Mucosa of rectum (tissue), 2 donors: ENCODE data around the gene SF3B1.
"Not testable (repeated sequence)": the region's sequence is repeated elsewhere in the genome, so short reads cannot be mapped to it uniquely, and the experiment has no call there.

ENCODE experiments used
- H3K27ac ChIP-seq, 2 donors: one replicate each; pipeline ENCODE4 v1.7.0; 2013; ENCODE audit warnings: inconsistent platforms in 2 of 2, low read depth in 2 of 2, low read length in 2 of 2
- H3K27me3 ChIP-seq, 2 donors: one replicate each; pipeline ENCODE4 v1.7.0; 2013; ENCODE audit warnings: low read length in 2 of 2; ENCODE audit not compliant: control insufficient read depth in 2 of 2, insufficient read depth in 2 of 2
- H3K36me3 ChIP-seq, 2 donors: one replicate each; pipeline ENCODE4 v1.7.0; 2013; ENCODE audit warnings: low read length in 2 of 2; ENCODE audit not compliant: control insufficient read depth in 2 of 2, insufficient read depth in 2 of 2
- H3K4me1 ChIP-seq, 2 donors: one replicate each; pipeline ENCODE4 v1.7.0; 2013; ENCODE audit warnings: low read length in 2 of 2, mild to moderate bottlenecking in 1 of 2; ENCODE audit not compliant: control insufficient read depth in 2 of 2, insufficient read depth in 2 of 2
- H3K4me3 ChIP-seq, 2 donors: one replicate each; pipeline ENCODE4 v1.7.0; 2013; ENCODE audit warnings: low read length in 2 of 2
- H3K9ac ChIP-seq, 2 donors: one replicate each; pipeline ENCODE4 v1.7.0; 2013; ENCODE audit warnings: low read length in 2 of 2, low read depth in 1 of 2, mild to moderate bottlenecking in 1 of 2
- H3K9me3 ChIP-seq, 2 donors: one replicate each; pipeline ENCODE4 v1.7.0; 2013; ENCODE audit warnings: low read length in 2 of 2; ENCODE audit not compliant: control insufficient read depth in 2 of 2
- donor health status: healthy.
- donor health status: Normal muscosa, but diverticular disease.

The SF3B1 gene, protein sequence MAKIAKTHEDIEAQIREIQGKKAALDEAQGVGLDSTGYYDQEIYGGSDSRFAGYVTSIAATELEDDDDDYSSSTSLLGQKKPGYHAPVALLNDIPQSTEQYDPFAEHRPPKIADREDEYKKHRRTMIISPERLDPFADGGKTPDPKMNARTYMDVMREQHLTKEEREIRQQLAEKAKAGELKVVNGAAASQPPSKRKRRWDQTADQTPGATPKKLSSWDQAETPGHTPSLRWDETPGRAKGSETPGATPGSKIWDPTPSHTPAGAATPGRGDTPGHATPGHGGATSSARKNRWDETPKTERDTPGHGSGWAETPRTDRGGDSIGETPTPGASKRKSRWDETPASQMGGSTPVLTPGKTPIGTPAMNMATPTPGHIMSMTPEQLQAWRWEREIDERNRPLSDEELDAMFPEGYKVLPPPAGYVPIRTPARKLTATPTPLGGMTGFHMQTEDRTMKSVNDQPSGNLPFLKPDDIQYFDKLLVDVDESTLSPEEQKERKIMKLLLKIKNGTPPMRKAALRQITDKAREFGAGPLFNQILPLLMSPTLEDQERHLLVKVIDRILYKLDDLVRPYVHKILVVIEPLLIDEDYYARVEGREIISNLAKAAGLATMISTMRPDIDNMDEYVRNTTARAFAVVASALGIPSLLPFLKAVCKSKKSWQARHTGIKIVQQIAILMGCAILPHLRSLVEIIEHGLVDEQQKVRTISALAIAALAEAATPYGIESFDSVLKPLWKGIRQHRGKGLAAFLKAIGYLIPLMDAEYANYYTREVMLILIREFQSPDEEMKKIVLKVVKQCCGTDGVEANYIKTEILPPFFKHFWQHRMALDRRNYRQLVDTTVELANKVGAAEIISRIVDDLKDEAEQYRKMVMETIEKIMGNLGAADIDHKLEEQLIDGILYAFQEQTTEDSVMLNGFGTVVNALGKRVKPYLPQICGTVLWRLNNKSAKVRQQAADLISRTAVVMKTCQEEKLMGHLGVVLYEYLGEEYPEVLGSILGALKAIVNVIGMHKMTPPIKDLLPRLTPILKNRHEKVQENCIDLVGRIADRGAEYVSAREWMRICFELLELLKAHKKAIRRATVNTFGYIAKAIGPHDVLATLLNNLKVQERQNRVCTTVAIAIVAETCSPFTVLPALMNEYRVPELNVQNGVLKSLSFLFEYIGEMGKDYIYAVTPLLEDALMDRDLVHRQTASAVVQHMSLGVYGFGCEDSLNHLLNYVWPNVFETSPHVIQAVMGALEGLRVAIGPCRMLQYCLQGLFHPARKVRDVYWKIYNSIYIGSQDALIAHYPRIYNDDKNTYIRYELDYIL

DNA sequence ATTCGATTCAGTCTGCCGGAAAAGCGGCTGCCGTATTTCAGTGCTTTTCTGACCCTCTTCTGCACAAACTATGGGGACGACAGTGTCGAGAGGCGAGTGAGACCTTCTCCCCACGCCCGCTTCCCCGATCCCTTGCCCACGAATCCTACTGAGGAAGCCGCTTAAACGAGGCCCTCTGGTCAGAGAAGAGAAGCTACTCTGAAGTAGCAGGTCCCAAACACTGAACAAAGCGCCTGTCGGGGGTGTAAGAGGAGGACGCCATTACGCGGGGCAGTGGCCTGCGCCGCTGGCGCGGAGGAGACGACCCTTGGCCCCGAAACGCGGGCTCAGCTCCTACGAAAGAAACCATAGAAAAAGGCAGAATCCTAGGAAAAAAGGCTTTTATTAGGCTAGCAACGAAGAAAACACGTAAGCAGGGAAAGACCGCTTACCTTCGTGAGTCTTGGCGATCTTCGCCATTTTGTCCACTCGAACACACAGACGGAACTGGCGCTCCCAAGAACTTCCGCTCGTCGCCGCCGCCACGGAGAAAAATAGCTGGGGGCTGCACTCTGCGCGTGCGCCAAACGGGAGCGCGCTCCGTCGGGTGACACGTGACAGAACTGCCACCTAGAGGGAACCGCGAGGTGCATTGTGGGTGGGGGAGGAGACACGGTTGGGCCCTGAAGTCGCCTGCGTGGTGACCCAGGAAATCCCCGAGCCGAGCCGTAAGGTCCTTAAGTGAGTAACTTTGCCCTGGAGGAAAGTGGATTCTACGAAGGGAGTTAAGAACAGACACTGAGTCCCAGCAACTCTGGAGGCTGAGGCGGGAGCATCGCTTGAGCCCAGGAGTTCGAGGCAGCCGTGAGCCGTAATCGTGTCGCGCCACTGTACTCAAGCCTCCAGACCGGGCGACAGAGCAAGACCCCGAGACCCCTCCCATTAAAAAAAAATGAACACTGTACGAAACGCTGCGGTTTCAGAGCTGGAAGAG, at the start of gene SF3B1:
Gene SF3B1 (minus strand): TSS at position 488 of the 973 bp plus-strand sequence. CDS start 29 bp downstream, at position 459.
- Histone ChIP-seq H3K27me3 (no peaks in the 10 kb centered on the region), H3K4me3 (peak within 1 kb of the TSS; percentile 97), H3K36me3 (peaks cover 0 to under 1% of the 10 kb centered on the region in 2 donors), H3K4me1 (peaks cover 15 to 25% of the 10 kb centered on the region in 2 donors), H3K27ac (peak within 1 kb of the TSS; percentile 98 to 99), H3K9me3 (no peaks in the 10 kb centered on the region), H3K9ac (peak within 1 kb of the TSS; percentile 98 to 100)

DNA sequence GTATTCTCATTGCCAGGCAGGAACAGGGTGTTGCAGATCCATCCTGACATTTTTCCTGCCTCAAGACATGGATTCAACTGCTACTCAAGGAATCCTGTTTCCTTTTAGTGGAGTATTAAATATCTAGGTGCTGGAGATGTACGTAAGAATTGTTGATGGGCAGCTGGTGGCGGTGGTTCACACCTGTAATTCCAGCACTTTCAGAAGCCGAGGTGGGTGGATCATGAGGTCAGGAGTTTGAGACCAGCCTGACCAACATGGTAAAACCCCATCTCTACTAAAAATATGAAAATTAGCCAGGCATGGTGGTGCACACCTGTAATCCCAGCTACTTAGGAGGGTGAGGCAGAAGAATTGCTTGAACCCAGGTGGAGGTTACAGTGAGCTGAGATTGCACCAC, 49.4 kb upstream of the SF3B1 start:
- H3K27me3 ChIP-seq, H3K9ac ChIP-seq, H3K9me3 ChIP-seq, H3K4me3 ChIP-seq, H3K4me1 ChIP-seq, H3K27ac ChIP-seq: not testable (repeated sequence)
- peaks cover 19 to 33% of the 10 kb centered on the region in 2 donors for H3K36me3 ChIP-seq

DNA sequence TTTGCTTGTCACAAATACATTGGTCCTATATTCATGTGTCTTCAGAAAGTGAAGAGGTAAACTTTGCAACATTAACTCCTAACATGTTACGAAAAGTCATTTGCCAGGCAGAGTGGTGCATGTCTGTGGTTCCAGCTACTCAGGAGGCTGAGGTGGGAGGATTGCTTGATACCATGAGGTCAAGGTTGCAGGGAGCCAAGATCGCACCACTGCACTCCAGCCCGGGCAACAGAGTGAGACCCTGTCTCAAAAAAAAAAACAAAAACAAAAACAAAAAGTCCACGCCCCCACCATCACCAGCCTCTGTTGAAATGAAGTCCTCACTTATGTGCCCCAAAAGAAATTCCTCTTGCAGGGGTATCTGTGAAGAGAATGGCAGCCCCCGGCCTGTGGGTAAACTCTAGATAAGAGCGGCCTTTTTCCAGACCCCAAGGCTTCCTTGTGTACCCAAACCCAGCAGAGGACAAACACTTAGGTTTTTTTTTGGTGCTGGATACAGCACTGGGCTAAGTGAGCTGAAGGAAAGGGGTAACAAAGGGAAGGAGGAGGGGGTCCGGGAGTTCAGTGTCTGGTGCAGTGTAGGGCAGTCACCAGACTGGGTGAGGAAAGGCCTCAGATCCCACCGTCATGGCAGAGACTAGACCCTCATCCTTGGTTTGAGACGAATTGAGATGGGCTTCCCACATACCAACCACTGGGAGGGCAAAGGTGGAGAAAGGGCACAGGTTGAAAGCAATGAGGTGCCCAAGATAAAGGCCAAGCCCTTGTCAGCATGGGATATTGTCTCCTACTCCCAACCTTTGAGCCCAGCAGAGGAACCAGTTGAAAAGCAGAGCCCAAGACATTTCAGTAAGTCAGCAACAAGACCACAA, 45.6 kb upstream of the SF3B1 start:
- Histone ChIP-seq H3K4me1 (no peaks in the 10 kb centered on the region), H3K4me3 (no peak overlapping the region), H3K9ac (no peak overlapping the region), H3K9me3 (no peaks in the 10 kb centered on the region), H3K36me3 (peaks cover 17 to 25% of the 10 kb centered on the region in 2 donors), H3K27me3 (no peaks in the 10 kb centered on the region), H3K27ac (no peak overlapping the region)

DNA sequence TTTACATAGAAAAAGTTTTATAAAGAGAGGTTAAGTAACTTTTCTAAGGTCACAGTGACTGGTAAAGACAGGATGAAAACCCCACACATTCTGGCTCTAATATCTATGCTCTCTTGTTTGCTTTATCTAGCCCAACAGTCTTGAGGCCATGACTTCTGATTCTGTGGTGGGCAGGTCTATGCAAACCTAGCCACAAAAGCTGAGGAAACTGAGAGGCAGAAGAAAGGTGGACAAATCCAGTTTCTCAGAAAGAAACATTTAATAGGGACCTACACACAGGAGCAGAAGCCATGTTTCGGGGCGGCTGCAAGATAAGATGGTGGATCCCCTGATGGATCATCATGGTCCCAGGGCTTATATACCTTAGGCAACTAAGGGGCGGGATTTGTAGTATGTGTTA, 43.0 kb upstream of the SF3B1 start:
- Histone ChIP-seq H3K4me3 (no peak overlapping the region), H3K9me3 (no peaks in the 10 kb centered on the region), H3K4me1 (no peaks in the 10 kb centered on the region), H3K27ac (no peak overlapping the region), H3K9ac (no peak overlapping the region), H3K36me3 (peaks cover 33 to 37% of the 10 kb centered on the region in 2 donors), H3K27me3 (no peaks in the 10 kb centered on the region)

DNA sequence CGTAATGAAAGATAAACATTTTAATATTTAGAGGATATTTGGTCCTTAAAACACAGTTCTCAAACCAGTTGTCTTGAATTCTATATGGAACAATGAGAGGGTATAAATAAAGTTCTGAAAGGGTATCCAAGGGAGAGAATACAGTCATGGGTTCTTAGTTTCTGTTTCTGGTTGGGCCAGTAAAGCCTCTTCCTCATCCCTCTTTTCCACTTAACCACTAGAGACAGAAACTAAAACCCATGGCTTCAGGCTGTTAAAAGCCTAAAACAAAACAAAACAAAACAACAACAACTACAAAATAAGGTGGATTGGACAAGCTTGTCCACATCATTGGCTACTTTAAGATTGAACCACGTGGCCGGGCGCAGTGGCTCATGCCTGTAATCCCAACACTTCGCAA, 37.3 kb upstream of the SF3B1 start:
- no peak overlapping the region for H3K4me3 ChIP-seq
- no peak overlapping the region for H3K9ac ChIP-seq
- no peaks in the 10 kb centered on the region for H3K27me3 ChIP-seq
- peaks cover 46 to 64% of the 10 kb centered on the region in 2 donors for H3K36me3 ChIP-seq
- H3K27ac ChIP-seq, result no peak overlapping the region
- H3K9me3 ChIP-seq, result no peaks in the 10 kb centered on the region
- H3K4me1 ChIP-seq, result no peaks in the 10 kb centered on the region

DNA sequence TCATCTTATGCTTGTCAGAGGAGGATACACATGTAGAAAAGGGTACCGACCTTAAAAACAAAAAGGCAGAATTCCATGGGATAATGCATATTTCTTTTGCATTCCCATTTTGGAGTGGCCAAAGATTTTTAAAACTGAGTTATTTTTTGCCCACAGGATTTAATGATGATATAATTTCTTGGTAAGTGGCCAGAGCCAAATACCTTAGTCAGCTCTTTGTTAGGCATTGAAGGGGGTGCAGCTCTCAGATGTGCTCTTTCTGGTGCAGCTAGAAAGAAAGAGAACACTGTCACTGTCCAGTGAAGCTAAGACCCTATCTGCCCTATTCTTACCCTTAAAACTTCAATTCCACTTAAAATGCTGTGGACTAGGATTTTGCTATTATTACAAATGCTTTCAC, 29.3 kb upstream of the SF3B1 start:
- Histone ChIP-seq H3K27ac (no peak overlapping the region), H3K36me3 (peaks cover 25 to 55% of the 10 kb centered on the region in 2 donors), H3K4me1 (peaks cover 0 to 7% of the 10 kb centered on the region in 2 donors), H3K4me3 (no peak overlapping the region), H3K27me3 (no peaks in the 10 kb centered on the region), H3K9ac (no peak overlapping the region), H3K9me3 (no peaks in the 10 kb centered on the region)

DNA sequence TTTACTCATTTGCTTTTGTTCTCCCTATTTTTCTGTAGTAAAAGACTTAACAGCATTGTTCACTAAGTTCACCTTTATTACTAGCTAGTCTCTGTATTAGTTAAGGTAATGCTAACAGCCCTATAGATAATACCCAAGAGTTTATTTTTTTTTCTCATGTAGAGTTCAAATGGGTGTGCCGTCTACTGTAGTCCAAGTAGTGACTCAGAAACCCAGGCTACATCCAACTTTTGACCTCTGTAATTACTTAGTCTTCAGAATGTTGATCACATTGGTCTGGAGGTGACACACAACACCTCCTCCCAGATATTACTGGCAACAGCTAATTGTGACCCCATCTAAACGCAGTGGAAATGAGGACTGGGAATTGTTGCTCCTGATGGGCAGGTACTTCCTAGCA, 26.2 kb upstream of the SF3B1 start:
- Histone ChIP-seq H3K27me3 (no peaks in the 10 kb centered on the region), H3K4me1 (peaks cover 0 to 7% of the 10 kb centered on the region in 2 donors), H3K27ac (peak overlapping the region; percentile 1 to 75), H3K9me3 (no peaks in the 10 kb centered on the region), H3K9ac (no peak overlapping the region), H3K36me3 (peaks cover 17 to 33% of the 10 kb centered on the region in 2 donors), H3K4me3 (no peak overlapping the region)

DNA sequence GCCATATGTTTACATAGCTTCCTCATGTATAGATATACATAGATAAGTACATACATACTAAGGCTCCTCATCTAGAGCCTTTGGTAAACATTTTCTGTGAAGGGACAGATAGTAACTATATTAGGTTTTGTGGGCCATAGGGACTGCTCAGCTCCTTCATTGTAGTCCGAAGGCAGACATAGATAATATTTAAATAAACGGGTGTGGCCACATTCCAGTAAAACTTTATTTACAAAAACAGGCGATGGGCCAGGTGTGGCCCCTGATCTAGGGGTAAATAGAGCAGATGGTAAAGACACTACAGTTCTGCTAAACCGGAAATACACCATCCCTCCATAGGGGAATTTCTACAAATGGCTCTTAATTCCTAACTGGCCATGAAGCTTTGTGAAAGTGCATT, 25.8 kb upstream of the SF3B1 start:
- H3K4me3 ChIP-seq, result no peak overlapping the region
- no peaks in the 10 kb centered on the region for H3K9me3 ChIP-seq
- peak overlapping the region in 1 of 2 donors; percentile 75 for H3K27ac ChIP-seq
- no peaks in the 10 kb centered on the region for H3K27me3 ChIP-seq
- no peak overlapping the region for H3K9ac ChIP-seq
- H3K36me3 ChIP-seq, result peaks cover 16 to 31% of the 10 kb centered on the region in 2 donors
- H3K4me1 ChIP-seq, result peaks cover 0 to 7% of the 10 kb centered on the region in 2 donors
